ENCODE results near the gene SEMA3G. TPM values are rescaled to one million over a fixed set of nuclear protein-coding genes. Genes with fewer than 3 reads are reported as not detected.

The SEMA3G gene
- total RNA-seq, 1 experiment from 2014 or later, result 0.77 TPM

- Histone ChIP-seq H3K4me2 (ENCODE audit: low read length) (no peak overlapping the region), H3K4me1 (ENCODE audit: insufficient read depth, low read length) (no peaks in the 10 kb centered on the region), H3K9me3 (ENCODE audit: low read length) (no peaks in the 10 kb centered on the region), H3K27me3 (ENCODE audit: low read length) (no peaks in the 10 kb centered on the region), H3K27ac (ENCODE audit: low read length) (no peak overlapping the region), H3K36me3 (ENCODE audit: low read depth, low read length) (0 out of 2 replicates have a peak, but pooled peaks cover under 1% of the 10 kb centered on the region), H3F3A (ENCODE audit: low read length, unreplicated experiment) (no peaks in the 10 kb centered on the region), H4K20me1 (ENCODE audit: low read length) (no peaks in the 10 kb centered on the region), H3K9ac (ENCODE audit: low read length) (no peak overlapping the region), H3K79me2 (ENCODE audit: low read length) (no peaks in the 10 kb centered on the region), H3K9me2 (replicated peaks; ENCODE audit: low read length) (no peaks in the 10 kb centered on the region), H3K4me3 (ENCODE audit: low read length) (no peak overlapping the region), H2AFZ (ENCODE audit: low read length) (no peak overlapping the region)
- intact Hi-C loops (cut with micrococcal nuclease), result no loop called here
- BruUV-seq (replicated peaks), result no TSS peak
- DNase-seq, result no peak
- POLR2A ChIA-PET (ENCODE audit: unreplicated experiment), result no interaction called here
- no peak for ATAC-seq
- CTCF ChIA-PET, result no interaction called here
- TF ChIP-seq CTCF (conservative IDR thresholded peaks at IDR 0.05; ENCODE audit: low read depth, low read length), result no peak
- no peak for TF ChIP-seq EZH2 (IDR thresholded peaks at IDR 0.05; ENCODE audit: low read length, unreplicated experiment)
- no peak for TF ChIP-seq EZH2phosphoT487 (IDR thresholded peaks at IDR 0.05; ENCODE audit: borderline replicate concordance, low read length)
Observed at GRCh38 chr3:52395503-52395865, 49.4 kb downstream of the SEMA3G start.

GRCh38 chr3:52394751-52395502 is 50.0 kb downstream of the SEMA3G start:
- Histone ChIP-seq H3F3A (ENCODE audit: low read length, unreplicated experiment) (no peaks in the 10 kb centered on the region), H4K20me1 (ENCODE audit: low read length) (no peaks in the 10 kb centered on the region), H3K9ac (ENCODE audit: low read length) (no peak overlapping the region), H3K36me3 (ENCODE audit: low read depth, low read length) (no peaks in the 10 kb centered on the region), H3K4me2 (ENCODE audit: low read length) (no peak overlapping the region), H3K9me3 (ENCODE audit: low read length) (no peaks in the 10 kb centered on the region), H3K27me3 (ENCODE audit: low read length) (no peaks in the 10 kb centered on the region), H3K4me1 (ENCODE audit: insufficient read depth, low read length) (no peaks in the 10 kb centered on the region), H3K27ac (ENCODE audit: low read length) (no peak overlapping the region), H2AFZ (ENCODE audit: low read length) (no peak overlapping the region), H3K9me2 (replicated peaks; ENCODE audit: low read length) (no peaks in the 10 kb centered on the region), H3K79me2 (ENCODE audit: low read length) (no peaks in the 10 kb centered on the region), H3K4me3 (ENCODE audit: low read length) (no peak overlapping the region)
- no peak for ATAC-seq
- no TSS peak for BruUV-seq (replicated peaks)
- CTCF ChIA-PET, result no interaction called here
- POLR2A ChIA-PET (ENCODE audit: unreplicated experiment), result no interaction called here
- no peak for DNase-seq
- intact Hi-C loops (cut with micrococcal nuclease), result no loop called here
- TF ChIP-seq EZH2phosphoT487 (IDR thresholded peaks at IDR 0.05; ENCODE audit: borderline replicate concordance, low read length), result no peak
- TF ChIP-seq CTCF (conservative IDR thresholded peaks at IDR 0.05; ENCODE audit: low read depth, low read length), result no peak
- no peak for TF ChIP-seq EZH2 (IDR thresholded peaks at IDR 0.05; ENCODE audit: low read length, unreplicated experiment)

- CTCF ChIA-PET, result no interaction called here
- H3F3A ChIP-seq (ENCODE audit: low read length, unreplicated experiment), result no peaks in the 10 kb centered on the region
- no peaks in the 10 kb centered on the region for H3K9me2 ChIP-seq (replicated peaks; ENCODE audit: low read length)
- no TSS peak for BruUV-seq (replicated peaks)
- no peak overlapping the region for H3K4me2 ChIP-seq (ENCODE audit: low read length)
- H3K4me3 ChIP-seq (ENCODE audit: low read length), result no peak overlapping the region
- intact Hi-C loops (cut with micrococcal nuclease), result no loop called here
- no peak for ATAC-seq
- H4K20me1 ChIP-seq (ENCODE audit: low read length), result no peaks in the 10 kb centered on the region
- POLR2A ChIA-PET (ENCODE audit: unreplicated experiment), result no interaction called here
- H3K27ac ChIP-seq (ENCODE audit: low read length), result no peak overlapping the region
- DNase-seq, result no peak
- H3K36me3 ChIP-seq (ENCODE audit: low read depth, low read length), result no peaks in the 10 kb centered on the region
- no peaks in the 10 kb centered on the region for H3K79me2 ChIP-seq (ENCODE audit: low read length)
- H3K4me1 ChIP-seq (ENCODE audit: insufficient read depth, low read length), result no peaks in the 10 kb centered on the region
- TF ChIP-seq EZH2 (IDR thresholded peaks at IDR 0.05; ENCODE audit: low read length, unreplicated experiment) (no peak), CTCF (conservative IDR thresholded peaks at IDR 0.05; ENCODE audit: low read depth, low read length) (no peak), EZH2phosphoT487 (IDR thresholded peaks at IDR 0.05; ENCODE audit: borderline replicate concordance, low read length) (no peak)
- no peak overlapping the region for H3K9ac ChIP-seq (ENCODE audit: low read length)
- no peaks in the 10 kb centered on the region for H3K27me3 ChIP-seq (ENCODE audit: low read length)
- H2AFZ ChIP-seq (ENCODE audit: low read length), result no peak overlapping the region
- H3K9me3 ChIP-seq (ENCODE audit: low read length), result no peaks in the 10 kb centered on the region
Observed at GRCh38 chr3:52393959-52394670, 50.8 kb downstream of the SEMA3G start.
